Articular chondrocyte of knee joint (primary cell): Measurements from ENCODE around the gene SLC36A4. TPM values are rescaled to one million over a fixed set of nuclear protein-coding genes. Genes with fewer than 3 reads are reported as not detected.

Experiments used
- small RNA-seq: library from RNA; depleted of rRNA; stranded (forward); fragments of <200 nt; gene quantifications from one replicate; pipeline ENCODE3, GENCODE V24; 2012
- total RNA-seq: library from RNA; depleted of rRNA; stranded (reverse); fragments of >200 nt; gene quantifications from 2 replicates; pipeline ENCODE4 v1.2.3, GENCODE V29; 2012

The SLC36A4 gene
- 24.1 and 25.1 TPM in 2 replicates for total RNA-seq

GRCh38 chr11:93197380-93198214 lies at the start of gene SLC36A4:
Gene SLC36A4, minus strand, starts transcription at chr11:93197991. Its CDS starts 159 bp downstream, at chr11:93197832.

Small RNA genes lying within 50 kb of the gene (small RNA-seq; reads per million reads assigned to genes)
- not detected for gene AP003072.1

Other genes with a start within 250 kb of the SLC36A4 start
- gene MTNR1B, start 228.3 kb downstream of the SLC36A4 start, total RNA-seq = not detected in 2 replicates
- gene DEUP1, start 132.8 kb upstream of the SLC36A4 start, total RNA-seq = 0.13 and 0.65 TPM in 2 replicates